Measurements from ENCODE around the gene PCDH1.
"Not testable (repeated sequence)": the region's sequence is repeated elsewhere in the genome, so short reads cannot be mapped to it uniquely, and the experiment has no call there.

Gene PCDH1

GRCh38 chr5:141832131-141832530, 46.1 kb downstream of the PCDH1 start:
- no peak for DNase-seq (ENCODE audit: low read depth)

- no peak for DNase-seq (ENCODE audit: low read depth)
Measured at GRCh38 chr5:141828162-141828561, 50.0 kb downstream of the PCDH1 start.

- DNase-seq (ENCODE audit: low read depth): no peak
Measured at GRCh38 chr5:141826674-141827073, 51.5 kb downstream of the PCDH1 start.

GRCh38 chr5:141825791-141826560, 52.2 kb downstream of the PCDH1 start:
- no peak for DNase-seq (ENCODE audit: low read depth)

GRCh38 chr5:141825241-141825671, 53.0 kb downstream of the PCDH1 start:
- no peak for DNase-seq (ENCODE audit: low read depth)

- DNase-seq (ENCODE audit: low read depth): no peak
Measured at GRCh38 chr5:141824717-141825116, 53.5 kb downstream of the PCDH1 start.

- DNase-seq (ENCODE audit: low read depth): no peak
Measured at GRCh38 chr5:141823056-141823455, 55.2 kb downstream of the PCDH1 start.

GRCh38 chr5:141822144-141822543, 56.1 kb downstream of the PCDH1 start:
- no peak for DNase-seq (ENCODE audit: low read depth)

- no peak for DNase-seq (ENCODE audit: low read depth)
Measured at GRCh38 chr5:141821430-141821925, 56.7 kb downstream of the PCDH1 start.

- not testable (repeated sequence) for DNase-seq (ENCODE audit: low read depth)
Measured at GRCh38 chr5:141820686-141821085, 57.5 kb downstream of the PCDH1 start.

- no peak for DNase-seq (ENCODE audit: low read depth)
Measured at GRCh38 chr5:141817631-141818030, 60.6 kb downstream of the PCDH1 start.

GRCh38 chr5:141816598-141817399, 61.4 kb downstream of the PCDH1 start:
- no peak for DNase-seq (ENCODE audit: low read depth)

- no peak for DNase-seq (ENCODE audit: low read depth)
Measured at GRCh38 chr5:141815796-141816180, 62.4 kb downstream of the PCDH1 start.

- no peak for DNase-seq (ENCODE audit: low read depth)
Measured at GRCh38 chr5:141815051-141815795, 63.0 kb downstream of the PCDH1 start.

- DNase-seq (ENCODE audit: low read depth): no peak
Measured at GRCh38 chr5:141814064-141814964, 63.9 kb downstream of the PCDH1 start.

- no peak for DNase-seq (ENCODE audit: low read depth)
Measured at GRCh38 chr5:141812512-141812911, 65.7 kb downstream of the PCDH1 start.

- no peak for DNase-seq (ENCODE audit: low read depth)
Measured at GRCh38 chr5:141811287-141812155, 66.7 kb downstream of the PCDH1 start.

- DNase-seq (ENCODE audit: low read depth): no peak
Measured at GRCh38 chr5:141810702-141811101, 67.5 kb downstream of the PCDH1 start.

- DNase-seq (ENCODE audit: low read depth): no peak
Measured at GRCh38 chr5:141809380-141810096, 68.7 kb downstream of the PCDH1 start.

- no peak for DNase-seq (ENCODE audit: low read depth)
Measured at GRCh38 chr5:141808857-141809256, 69.4 kb downstream of the PCDH1 start.

Data from stimulated activated CD4-positive, alpha-beta T cell treated with anti-CD3 and anti-CD28 coated beads, Interleukin-2, amount 100 ng/mL, for 4 hours (primary cell).